Panc1 (cell line): ENCODE results near the gene GRM1. TPM values are rescaled to one million over a fixed set of nuclear protein-coding genes. Genes with fewer than 3 reads are reported as not detected.

Experiments
- ATAC-seq: fragments of 200-7000 bp; cut with Tn5 transposase; 2 replicates; pipeline ENCODE4 v1.9.1; 2020; ENCODE audit warnings: mild to moderate bottlenecking, moderate library complexity
- BruUV-seq: library from RNA; stranded (reverse); fragments of 400-500 nt; replicated peaks from 2 replicates; lab custom pipeline; 2021; lab: Mats Ljungman, UMichigan
- CTCF ChIA-PET: fragments of 300-600 bp; sonication (Branson Sonifier 250); formaldehyde crosslinking; loops from one replicate; lab custom pipeline; 2022; ENCODE audit warnings: antibody characterized with exemption; lab: Charles Lee
- POLR2A ChIA-PET: fragments of 300-600 bp; sonication (Branson Sonifier 250); formaldehyde crosslinking; loops from one replicate; lab custom pipeline; 2022; ENCODE audit warnings: antibody characterized with exemption; lab: Charles Lee
- DNase-seq: peaks from one replicate; pipeline ENCODE4 v3.0.0-alpha.2; 2010; ENCODE audit warnings: low read depth, low spot score
- H3K27ac ChIP-seq: 2 replicates; pipeline ENCODE4 v1.5.1; 2011; ENCODE audit warnings: mild to moderate bottlenecking, low read length, inconsistent platforms
- H3K27me3 ChIP-seq: fragments of 200-500 bp; sonication (Bioruptor generic); 2 replicates; pipeline ENCODE4 v1.6.0; 2014; ENCODE audit warnings: low read length, inconsistent platforms; ENCODE audit not compliant: control insufficient read depth, insufficient read depth
- H3K36me3 ChIP-seq: fragments of 200-500 bp; sonication (Bioruptor generic); 2 replicates; pipeline ENCODE4 v1.5.1; 2014; ENCODE audit warnings: inconsistent platforms, mild to moderate bottlenecking, low read length, moderate library complexity; ENCODE audit not compliant: control insufficient read depth, insufficient read depth
- H3K4me1 ChIP-seq: 2 replicates; pipeline ENCODE4 v1.5.1; 2011; ENCODE audit warnings: inconsistent platforms, mild to moderate bottlenecking, low read length, moderate library complexity; ENCODE audit not compliant: control insufficient read depth, insufficient read depth
- H3K4me3 ChIP-seq, 2 experiments: 2 replicates each; pipeline ENCODE4 v1.5.1; 2011 to 2012; ENCODE audit warnings: low read depth in 2 of 2, low read length in 2 of 2, mild to moderate bottlenecking in 2 of 2, inconsistent platforms in 1 of 2, moderate library complexity in 1 of 2
- H3K9me3 ChIP-seq: fragments of 200-500 bp; sonication (Bioruptor generic); 2 replicates; pipeline ENCODE4 v1.5.1; 2014; ENCODE audit warnings: low read depth, mild to moderate bottlenecking, inconsistent platforms, low read length, moderate library complexity; ENCODE audit not compliant: control insufficient read depth, insufficient read depth
- CTCF ChIP-seq: fragments of 450-650 bp; IDR thresholded peaks from 2 replicates; pipeline ENCODE4 v1.5.1; 2017; ENCODE audit warnings: mild to moderate bottlenecking
- POLR2AphosphoS5 ChIP-seq: IDR thresholded peaks from 2 replicates; pipeline ENCODE4 v1.6.1; 2012; ENCODE audit warnings: mild to moderate bottlenecking, low read depth, low read length, moderate library complexity
- REST ChIP-seq, 2 experiments: IDR thresholded peaks; 2 replicates each; pipeline ENCODE4 v1.6.1; 2011 to 2012; ENCODE audit warnings: low read depth in 2 of 2, control low read depth in 1 of 2, low read length in 1 of 2, mild to moderate bottlenecking in 1 of 2, moderate library complexity in 1 of 2; ENCODE audit not compliant: insufficient read depth in 1 of 2
- SIN3A ChIP-seq: IDR thresholded peaks from 2 replicates; pipeline ENCODE4 v1.6.1; 2012; ENCODE audit warnings: low read depth, mild to moderate bottlenecking, low read length, moderate library complexity, borderline replicate concordance; ENCODE audit not compliant: insufficient read depth
- TCF7L2 ChIP-seq: IDR thresholded peaks from 2 replicates; pipeline ENCODE4 v1.6.1; 2011; ENCODE audit warnings: mild to moderate bottlenecking, low read depth, low read length, inconsistent platforms
- in situ Hi-C: cut with HindIII; loops from 2 replicates; pipeline ENCODE4 v1.10.0; 2016; ENCODE audit warnings: low sequenced_read_pairs, low pct_unique_long_range_greater_than_20kb
- intact Hi-C: fragments of 100-400 bp; cut with micrococcal nuclease; formaldehyde crosslinking; loops from one replicate; pipeline ENCODE4 v1.10.0; 2022; ENCODE audit not compliant: unreplicated experiment
- total RNA-seq: library from RNA; stranded (reverse); gene quantifications from one replicate; pipeline ENCODE4 v1.2.1, GENCODE V29; 2021; ENCODE audit not compliant: unreplicated experiment

Gene GRM1
- total RNA-seq, 1 experiment from 2014 or later = not detected

- H3K27me3 ChIP-seq = no peaks in the 10 kb centered on the region
- no peaks in the 10 kb centered on the region for H3K4me1 ChIP-seq
- H3K36me3 ChIP-seq = no peaks in the 10 kb centered on the region
- H3K9me3 ChIP-seq = no peaks in the 10 kb centered on the region
- ATAC-seq = no peak
- intact Hi-C loops = no loop called here
- in situ Hi-C loops = no loop called here
- DNase-seq = no peak
- no peak overlapping the region for H3K27ac ChIP-seq
- TF ChIP-seq POLR2AphosphoS5 (no peak), TCF7L2 (no peak), REST (IDR thresholded peaks at IDR 0.05; ENCODE audit: insufficient read depth in 1 of 2, low read depth in 2 of 2, low read length in 1 of 2) (no peak), SIN3A (no peak), CTCF (no peak)
- no TSS peak for BruUV-seq
- H3K4me3 ChIP-seq = no peak overlapping the region
- ChIA-PET CTCF (no interaction called here), POLR2A (no interaction called here)
These were observed 330.3 kb downstream of the GRM1 start for GRCh38 chr6:146359131-146359530.

- Histone ChIP-seq H3K4me1 (no peaks in the 10 kb centered on the region), H3K4me3 (no peak overlapping the region), H3K9me3 (no peaks in the 10 kb centered on the region), H3K36me3 (no peaks in the 10 kb centered on the region), H3K27ac (no peak overlapping the region), H3K27me3 (no peaks in the 10 kb centered on the region)
- CTCF ChIA-PET = no interaction called here
- POLR2A ChIA-PET = no interaction called here
- TF ChIP-seq SIN3A (no peak), REST (IDR thresholded peaks at IDR 0.05; ENCODE audit: insufficient read depth in 1 of 2, low read depth in 2 of 2, low read length in 1 of 2) (no peak), POLR2AphosphoS5 (no peak), TCF7L2 (no peak), CTCF (no peak)
- ATAC-seq (no peak), DNase-seq (no peak)
- in situ Hi-C loops = no loop called here
- BruUV-seq = no TSS peak
- intact Hi-C loops = no loop called here
These were observed 332.5 kb downstream of the GRM1 start for GRCh38 chr6:146361128-146361924.
